Smooth muscle cell of the brain vasculature (primary cell): ENCODE results near the gene ALDOA.
"Not testable (repeated sequence)": the region's sequence is repeated elsewhere in the genome, so short reads cannot be mapped to it uniquely, and the experiment has no call there.

ENCODE experiments used
- DNase-seq: peaks from one replicate; pipeline ENCODE4 v3.0.0-alpha.2; 2012; ENCODE audit warnings: low read depth, low spot score

Gene ALDOA

GRCh38 chr16:30114833-30115232 lies 49.3 kb downstream of the ALDOA start:
- not testable (repeated sequence) for DNase-seq

- DNase-seq, result no peak
Measured at GRCh38 chr16:30115238-30115637, 49.7 kb downstream of the ALDOA start.

- no peak for DNase-seq
Measured at GRCh38 chr16:30116291-30117207, 51.0 kb downstream of the ALDOA start.

DNA sequence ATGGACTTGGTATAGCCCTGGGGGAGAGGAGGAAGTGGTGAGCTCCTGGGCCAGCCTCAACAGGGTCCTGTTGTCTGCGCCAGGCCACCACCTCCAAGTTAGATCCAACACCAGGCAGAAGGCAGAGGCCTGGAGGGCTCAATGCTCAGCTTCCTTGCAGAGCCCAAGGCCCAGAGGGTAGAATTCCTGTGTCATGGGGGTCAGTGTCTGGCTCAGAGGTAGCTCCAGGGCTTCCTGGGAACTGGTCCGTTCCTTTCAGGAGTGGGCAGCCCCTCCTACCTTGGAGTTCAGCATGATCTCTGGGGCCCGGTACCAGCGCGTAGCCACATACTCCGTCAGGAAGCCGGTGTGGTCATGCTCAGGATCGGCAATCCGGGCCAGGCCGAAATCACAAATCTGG lies 52.2 kb downstream of the ALDOA start:
- no peak for DNase-seq

DNA sequence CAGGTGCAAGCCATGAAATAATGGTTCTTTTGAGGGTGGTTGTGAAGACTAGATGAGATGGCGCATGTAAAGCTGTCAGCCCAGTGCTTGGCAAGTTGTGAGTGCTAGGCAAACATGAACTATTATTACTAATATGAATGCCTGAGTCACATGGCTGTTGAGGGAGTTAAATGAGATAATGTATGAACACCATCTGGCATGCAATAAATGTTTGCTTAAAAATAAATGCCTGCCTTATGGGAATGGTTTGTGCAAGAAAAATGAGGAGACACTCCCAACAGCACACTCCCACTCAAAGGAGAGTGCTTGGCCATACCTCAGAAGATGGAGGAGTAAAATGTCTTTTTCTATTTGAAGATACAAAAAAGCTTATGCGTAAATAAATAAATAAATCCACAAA lies 53.9 kb downstream of the ALDOA start:
- no peak for DNase-seq
